ENCODE data around the gene SSH2.

SSH2 gene

GRCh38 chr17:29892201-29892600 is 37.8 kb downstream of the SSH2 start:
- Histone ChIP-seq H3K27ac (ENCODE audit: extremely low read depth, low read depth, low read length) (no peak overlapping the region), H3K4me3 (ENCODE audit: low read depth, low read length) (no peak overlapping the region), H3K36me3 (ENCODE audit: control insufficient read depth in 2 of 2, insufficient read depth in 1 of 2, low read length in 2 of 2) (no peaks in the 10 kb centered on the region), H3K9me3 (ENCODE audit: control insufficient read depth, insufficient read depth, low read depth, low read length) (no peaks in the 10 kb centered on the region), H3K4me1 (ENCODE audit: control insufficient read depth, insufficient read depth, low read length) (no peaks in the 10 kb centered on the region; the same call in 1 of the 2 replicates)
- TF ChIP-seq, protein P1, sequence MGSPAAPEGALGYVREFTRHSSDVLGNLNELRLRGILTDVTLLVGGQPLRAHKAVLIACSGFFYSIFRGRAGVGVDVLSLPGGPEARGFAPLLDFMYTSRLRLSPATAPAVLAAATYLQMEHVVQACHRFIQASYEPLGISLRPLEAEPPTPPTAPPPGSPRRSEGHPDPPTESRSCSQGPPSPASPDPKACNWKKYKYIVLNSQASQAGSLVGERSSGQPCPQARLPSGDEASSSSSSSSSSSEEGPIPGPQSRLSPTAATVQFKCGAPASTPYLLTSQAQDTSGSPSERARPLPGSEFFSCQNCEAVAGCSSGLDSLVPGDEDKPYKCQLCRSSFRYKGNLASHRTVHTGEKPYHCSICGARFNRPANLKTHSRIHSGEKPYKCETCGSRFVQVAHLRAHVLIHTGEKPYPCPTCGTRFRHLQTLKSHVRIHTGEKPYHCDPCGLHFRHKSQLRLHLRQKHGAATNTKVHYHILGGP (tag by site-specific recombination; IDR thresholded peaks at IDR 0.05): peak; percentile 49; the same call in 1 of the 2 replicates
- TF ChIP-seq OSR2 (tag by site-specific recombination; IDR thresholded peaks at IDR 0.05): no peak
- POLR2A ChIA-PET: interaction anchor here (1.1 to 2.0 kb wide), 2 partner anchors 17 to 38 kb away, joined by 3 to 8 read pairs; partner anchors contain the start of gene SSH2
- CTCF ChIA-PET: interaction anchor here (0.8 to 2.3 kb wide), 4 partner anchors 39 to 204 kb away, joined by 3 to 15 read pairs (median 6); partner anchors contain the start of gene SSH2

- CTCF ChIA-PET: interaction anchor here (0.6 to 2.3 kb wide), 4 partner anchors 23 to 116 kb away, joined by 5 to 15 read pairs (median 8); partner anchors contain the start of gene SSH2
- H3K36me3 ChIP-seq (ENCODE audit: control insufficient read depth in 2 of 2, insufficient read depth in 1 of 2, low read length in 2 of 2): no peaks in the 10 kb centered on the region
- H3K27ac ChIP-seq (ENCODE audit: extremely low read depth, low read depth, low read length): no peak overlapping the region
- H3K9me3 ChIP-seq (ENCODE audit: control insufficient read depth, insufficient read depth, low read depth, low read length): no peaks in the 10 kb centered on the region
- POLR2A ChIA-PET: interaction anchor here (1.1 to 2.0 kb wide), 2 partner anchors 18 to 39 kb away, joined by 3 to 8 read pairs; partner anchors contain the start of gene SSH2
- no peak for TF ChIP-seq ZNF580 (tag by site-specific recombination; IDR thresholded peaks at IDR 0.05)
- no peak for TF ChIP-seq ZBTB11 (tag by site-specific recombination; conservative IDR thresholded peaks at IDR 0.05; ENCODE audit: low read depth)
- no peak for TF ChIP-seq MZF1 (tag by site-specific recombination; IDR thresholded peaks at IDR 0.05; ENCODE audit: borderline replicate concordance)
- TF ChIP-seq ZNF792 (tag by site-specific recombination; IDR thresholded peaks at IDR 0.05): no peak
- no peak for TF ChIP-seq ZNF292 (tag by site-specific recombination; IDR thresholded peaks at IDR 0.05; ENCODE audit: borderline replicate concordance, low read depth)
- no peak for TF ChIP-seq ZNF626 (tag by site-specific recombination; IDR thresholded peaks at IDR 0.05)
- H3K4me1 ChIP-seq (ENCODE audit: control insufficient read depth, insufficient read depth, low read length): no peaks in the 10 kb centered on the region; the same call in 1 of the 2 replicates
- H3K4me3 ChIP-seq (ENCODE audit: low read depth, low read length): no peak overlapping the region
Measured at GRCh38 chr17:29891131-29891530, 38.9 kb downstream of the SSH2 start.

DNA sequence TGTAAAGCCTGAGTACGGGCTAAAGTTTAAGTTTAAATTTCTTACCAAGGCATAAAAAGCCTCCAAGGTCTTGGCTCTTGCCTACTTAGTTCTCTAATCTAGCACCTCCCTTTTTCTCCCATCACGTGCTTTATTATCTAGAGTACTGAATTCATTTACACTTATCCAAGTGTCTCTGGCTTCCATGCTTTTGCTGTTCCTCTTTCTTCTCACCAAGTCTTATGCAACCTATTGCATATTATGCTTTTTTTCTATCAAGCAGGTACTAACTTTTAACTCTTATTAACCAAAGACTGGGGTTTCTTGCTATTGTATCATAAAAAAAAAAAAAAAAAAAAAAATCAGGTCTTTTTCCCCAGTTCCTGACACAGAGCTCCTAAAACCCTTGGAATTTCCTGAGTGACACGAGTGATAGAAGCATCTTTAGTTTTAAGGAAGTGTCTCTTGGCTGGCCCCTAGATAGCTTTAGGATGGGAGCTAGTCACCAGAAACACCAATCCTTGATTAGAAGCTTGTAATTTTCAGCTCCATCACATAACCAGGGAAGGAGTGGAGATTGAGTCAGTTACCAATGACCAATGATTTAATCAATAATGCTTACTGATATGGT is 44.9 kb downstream of the SSH2 start:
- no peaks in the 10 kb centered on the region for H3K36me3 ChIP-seq (ENCODE audit: control insufficient read depth in 2 of 2, insufficient read depth in 1 of 2, low read length in 2 of 2)
- ChIA-PET CTCF (interaction anchor here (1.1 to 1.5 kb wide), 2 partner anchors 14 to 17 kb away, joined by 4 to 5 read pairs; no protein-coding TSS in a partner anchor), POLR2A (interaction anchor here (0.5 to 1.1 kb wide), 2 partner anchors 13 to 45 kb away, joined by 3 to 7 read pairs; partner anchors contain the start of gene SSH2)
- no peak overlapping the region for H3K27ac ChIP-seq (ENCODE audit: extremely low read depth, low read depth, low read length)
- no peaks in the 10 kb centered on the region for H3K9me3 ChIP-seq (ENCODE audit: control insufficient read depth, insufficient read depth, low read depth, low read length)
- H3K4me1 ChIP-seq (ENCODE audit: control insufficient read depth, insufficient read depth, low read length): peaks cover 3% of the 10 kb centered on the region
- no peak overlapping the region for H3K4me3 ChIP-seq (ENCODE audit: low read depth, low read length)
- TF ChIP-seq, protein P2, sequence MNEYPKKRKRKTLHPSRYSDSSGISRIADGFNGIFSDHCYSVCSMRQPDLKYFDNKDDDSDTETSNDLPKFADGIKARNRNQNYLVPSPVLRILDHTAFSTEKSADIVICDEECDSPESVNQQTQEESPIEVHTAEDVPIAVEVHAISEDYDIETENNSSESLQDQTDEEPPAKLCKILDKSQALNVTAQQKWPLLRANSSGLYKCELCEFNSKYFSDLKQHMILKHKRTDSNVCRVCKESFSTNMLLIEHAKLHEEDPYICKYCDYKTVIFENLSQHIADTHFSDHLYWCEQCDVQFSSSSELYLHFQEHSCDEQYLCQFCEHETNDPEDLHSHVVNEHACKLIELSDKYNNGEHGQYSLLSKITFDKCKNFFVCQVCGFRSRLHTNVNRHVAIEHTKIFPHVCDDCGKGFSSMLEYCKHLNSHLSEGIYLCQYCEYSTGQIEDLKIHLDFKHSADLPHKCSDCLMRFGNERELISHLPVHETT (tag by site-specific recombination; IDR thresholded peaks at IDR 0.05): no peak
- TF ChIP-seq ZNF221 (tag by site-specific recombination; IDR thresholded peaks at IDR 0.05; ENCODE audit: borderline replicate concordance) (no peak), PRDM6 (tag by site-specific recombination; IDR thresholded peaks at IDR 0.05) (no peak), OVOL3 (tag by site-specific recombination; IDR thresholded peaks at IDR 0.05) (no peak), ZBTB17 (tag by site-specific recombination; IDR thresholded peaks at IDR 0.05) (no peak), ZNF658 (tag by site-specific recombination; IDR thresholded peaks at IDR 0.05) (no peak), ZNF155 (tag by site-specific recombination; IDR thresholded peaks at IDR 0.05) (no peak), ZNF707 (tag by site-specific recombination; IDR thresholded peaks at IDR 0.05) (no peak), ZNF266 (tag by site-specific recombination; IDR thresholded peaks at IDR 0.05; ENCODE audit: low read depth) (no peak), MYNN (tag by site-specific recombination; IDR thresholded peaks at IDR 0.05; ENCODE audit: borderline replicate concordance) (no peak)
- TF ChIP-seq, protein P3, sequence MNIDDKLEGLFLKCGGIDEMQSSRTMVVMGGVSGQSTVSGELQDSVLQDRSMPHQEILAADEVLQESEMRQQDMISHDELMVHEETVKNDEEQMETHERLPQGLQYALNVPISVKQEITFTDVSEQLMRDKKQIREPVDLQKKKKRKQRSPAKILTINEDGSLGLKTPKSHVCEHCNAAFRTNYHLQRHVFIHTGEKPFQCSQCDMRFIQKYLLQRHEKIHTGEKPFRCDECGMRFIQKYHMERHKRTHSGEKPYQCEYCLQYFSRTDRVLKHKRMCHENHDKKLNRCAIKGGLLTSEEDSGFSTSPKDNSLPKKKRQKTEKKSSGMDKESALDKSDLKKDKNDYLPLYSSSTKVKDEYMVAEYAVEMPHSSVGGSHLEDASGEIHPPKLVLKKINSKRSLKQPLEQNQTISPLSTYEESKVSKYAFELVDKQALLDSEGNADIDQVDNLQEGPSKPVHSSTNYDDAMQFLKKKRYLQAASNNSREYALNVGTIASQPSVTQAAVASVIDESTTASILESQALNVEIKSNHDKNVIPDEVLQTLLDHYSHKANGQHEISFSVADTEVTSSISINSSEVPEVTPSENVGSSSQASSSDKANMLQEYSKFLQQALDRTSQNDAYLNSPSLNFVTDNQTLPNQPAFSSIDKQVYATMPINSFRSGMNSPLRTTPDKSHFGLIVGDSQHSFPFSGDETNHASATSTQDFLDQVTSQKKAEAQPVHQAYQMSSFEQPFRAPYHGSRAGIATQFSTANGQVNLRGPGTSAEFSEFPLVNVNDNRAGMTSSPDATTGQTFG (tag by site-specific recombination; IDR thresholded peaks at IDR 0.05; ENCODE audit: borderline replicate concordance): no peak

Measured in HEK293 (cell line).